ENCODE results near the gene GPR17.

GPR17 gene

DNA sequence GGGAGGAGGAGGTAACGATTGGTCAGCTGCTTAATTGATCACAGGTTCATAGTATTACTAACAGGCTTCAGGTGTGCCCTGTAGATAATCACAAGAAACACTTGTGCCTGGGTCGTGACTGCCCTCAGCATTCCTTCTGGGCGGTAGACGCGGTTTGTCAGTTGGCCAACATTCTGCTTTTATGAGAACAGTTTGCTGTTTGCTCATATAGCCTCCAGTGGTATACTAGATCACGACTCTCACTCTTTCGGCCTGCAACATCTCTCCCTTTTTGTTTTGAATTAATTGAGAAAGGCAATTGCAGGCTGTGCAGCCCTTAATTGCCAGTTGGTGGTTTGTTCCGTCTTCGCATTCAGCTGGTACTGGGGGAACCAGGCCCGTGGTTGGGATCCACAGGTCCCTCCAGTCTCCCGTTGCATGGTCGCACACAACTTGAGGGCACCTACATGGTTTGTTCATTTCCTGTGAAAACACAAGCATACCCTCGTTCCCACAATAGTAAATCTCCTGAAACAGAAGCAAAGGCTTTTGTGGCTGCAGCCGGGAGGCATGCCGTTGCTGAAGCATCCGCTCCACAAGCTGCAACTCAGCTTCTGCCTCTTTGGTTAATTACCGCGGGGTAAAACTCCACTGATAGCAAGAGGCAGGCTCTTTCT is 30.3 kb upstream of the GPR17 start:
- Histone ChIP-seq H3K36me3 (ENCODE audit: control insufficient read depth, insufficient read depth, low read length) (no peaks in the 10 kb centered on the region), H3K27ac (ENCODE audit: insufficient read depth, low read length, poor library complexity, severe bottlenecking) (no peak overlapping the region), H3K27me3 (replicated peaks; ENCODE audit: control insufficient read depth, insufficient read depth, low read length, poor library complexity, severe bottlenecking) (no peaks in the 10 kb centered on the region), H3K9me3 (ENCODE audit: control insufficient read depth, low read length) (no peaks in the 10 kb centered on the region), H3K4me3 (ENCODE audit: insufficient read depth, low read depth, low read length, poor library complexity, severe bottlenecking) (no peak overlapping the region), H3K4me1 (ENCODE audit: control insufficient read depth, insufficient read depth, low read length, poor library complexity, severe bottlenecking) (no peaks in the 10 kb centered on the region)
- no peak for DNase-seq

DNA sequence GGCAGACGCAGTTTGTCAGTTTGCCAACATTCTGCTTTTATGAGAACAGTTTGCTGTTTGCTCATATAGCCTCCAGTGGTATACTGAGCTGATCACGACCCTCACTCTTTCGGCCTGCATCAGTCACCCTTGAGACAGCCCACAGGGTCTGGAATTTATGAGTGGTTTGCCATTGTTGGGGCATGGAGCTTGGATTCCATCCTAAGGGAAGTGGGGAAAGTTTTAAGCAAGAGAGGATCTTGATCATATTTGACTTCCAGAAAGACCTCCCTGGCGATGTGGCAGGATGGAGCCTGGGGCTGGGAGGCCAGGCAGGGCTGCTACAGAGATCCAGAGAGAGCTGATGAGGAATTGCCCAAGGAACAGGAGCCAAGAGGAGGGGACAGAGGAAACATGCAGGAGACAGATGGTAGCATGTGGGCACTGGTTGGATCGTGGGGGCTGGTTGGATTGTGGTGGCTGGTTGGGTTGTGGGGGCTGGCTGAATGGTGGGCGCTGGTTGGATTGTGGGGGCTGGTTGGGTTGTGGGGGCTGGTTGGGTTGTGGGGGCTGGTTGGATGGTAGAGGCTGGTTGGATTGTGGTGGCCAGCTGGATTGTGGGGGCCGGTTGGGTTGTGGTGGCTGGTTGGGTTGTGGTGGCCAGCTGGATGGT is 27.3 kb upstream of the GPR17 start:
- no peak for DNase-seq
- Histone ChIP-seq H3K4me1 (ENCODE audit: control insufficient read depth, insufficient read depth, low read length, poor library complexity, severe bottlenecking) (no peaks in the 10 kb centered on the region), H3K36me3 (ENCODE audit: control insufficient read depth, insufficient read depth, low read length) (no peaks in the 10 kb centered on the region), H3K27me3 (replicated peaks; ENCODE audit: control insufficient read depth, insufficient read depth, low read length, poor library complexity, severe bottlenecking) (no peaks in the 10 kb centered on the region), H3K4me3 (ENCODE audit: insufficient read depth, low read depth, low read length, poor library complexity, severe bottlenecking) (no peak overlapping the region), H3K9me3 (ENCODE audit: control insufficient read depth, low read length) (no peaks in the 10 kb centered on the region), H3K27ac (ENCODE audit: insufficient read depth, low read length, poor library complexity, severe bottlenecking) (no peak overlapping the region)

GRCh38 chr2:127619203-127619590 is 26.8 kb upstream of the GPR17 start:
- H3K36me3 ChIP-seq (ENCODE audit: control insufficient read depth, insufficient read depth, low read length): no peaks in the 10 kb centered on the region
- no peak overlapping the region for H3K4me3 ChIP-seq (ENCODE audit: insufficient read depth, low read depth, low read length, poor library complexity, severe bottlenecking)
- H3K4me1 ChIP-seq (ENCODE audit: control insufficient read depth, insufficient read depth, low read length, poor library complexity, severe bottlenecking): no peaks in the 10 kb centered on the region
- no peak for DNase-seq
- no peak overlapping the region for H3K27ac ChIP-seq (ENCODE audit: insufficient read depth, low read length, poor library complexity, severe bottlenecking)
- no peaks in the 10 kb centered on the region for H3K27me3 ChIP-seq (replicated peaks; ENCODE audit: control insufficient read depth, insufficient read depth, low read length, poor library complexity, severe bottlenecking)
- no peaks in the 10 kb centered on the region for H3K9me3 ChIP-seq (ENCODE audit: control insufficient read depth, low read length)

DNA sequence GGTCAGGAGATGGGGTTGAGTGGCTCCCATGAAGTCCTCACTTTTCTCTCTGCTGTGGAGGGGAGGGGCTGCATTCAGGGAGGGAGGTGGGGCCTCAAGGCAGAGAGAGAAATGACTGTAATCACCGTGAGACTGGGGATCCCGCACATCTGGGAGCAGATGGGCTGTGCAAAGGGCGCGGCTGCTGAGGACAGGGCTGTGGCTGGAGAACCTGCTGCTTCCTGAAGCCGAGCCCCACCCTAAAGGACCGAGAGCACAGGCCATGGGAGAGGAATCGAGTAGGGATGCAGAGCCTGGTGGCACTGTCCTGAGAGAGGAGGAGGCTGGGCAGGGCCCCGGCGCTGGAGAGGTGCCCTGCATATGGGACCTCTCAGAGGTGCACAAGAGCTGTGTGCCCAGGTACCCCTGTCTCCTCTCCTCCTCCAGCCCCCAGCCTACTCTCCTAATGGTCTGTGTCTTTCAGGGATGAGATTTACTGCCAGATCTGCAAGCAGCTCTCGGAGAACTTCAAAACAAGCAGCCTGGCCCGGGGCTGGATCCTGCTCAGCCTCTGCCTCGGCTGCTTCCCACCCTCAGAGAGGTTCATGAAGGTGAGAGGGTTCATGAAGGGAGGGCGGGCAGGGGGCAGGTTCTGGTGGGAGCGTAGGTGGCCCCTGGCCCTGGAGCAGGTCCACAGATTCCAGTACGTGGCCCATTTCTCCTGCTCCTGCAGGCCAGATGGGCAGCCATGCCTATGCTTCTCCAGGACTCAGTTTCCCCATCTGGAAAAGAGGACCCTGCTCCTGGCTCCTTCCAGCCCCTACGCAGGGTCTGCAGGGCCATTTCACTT is 25.9 kb upstream of the GPR17 start:
- DNase-seq: no peak
- Histone ChIP-seq H3K36me3 (ENCODE audit: control insufficient read depth, insufficient read depth, low read length) (no peaks in the 10 kb centered on the region), H3K4me3 (ENCODE audit: insufficient read depth, low read depth, low read length, poor library complexity, severe bottlenecking) (no peak overlapping the region), H3K27ac (ENCODE audit: insufficient read depth, low read length, poor library complexity, severe bottlenecking) (no peak overlapping the region), H3K27me3 (replicated peaks; ENCODE audit: control insufficient read depth, insufficient read depth, low read length, poor library complexity, severe bottlenecking) (no peaks in the 10 kb centered on the region), H3K4me1 (ENCODE audit: control insufficient read depth, insufficient read depth, low read length, poor library complexity, severe bottlenecking) (no peaks in the 10 kb centered on the region), H3K9me3 (ENCODE audit: control insufficient read depth, low read length) (no peaks in the 10 kb centered on the region)

DNA sequence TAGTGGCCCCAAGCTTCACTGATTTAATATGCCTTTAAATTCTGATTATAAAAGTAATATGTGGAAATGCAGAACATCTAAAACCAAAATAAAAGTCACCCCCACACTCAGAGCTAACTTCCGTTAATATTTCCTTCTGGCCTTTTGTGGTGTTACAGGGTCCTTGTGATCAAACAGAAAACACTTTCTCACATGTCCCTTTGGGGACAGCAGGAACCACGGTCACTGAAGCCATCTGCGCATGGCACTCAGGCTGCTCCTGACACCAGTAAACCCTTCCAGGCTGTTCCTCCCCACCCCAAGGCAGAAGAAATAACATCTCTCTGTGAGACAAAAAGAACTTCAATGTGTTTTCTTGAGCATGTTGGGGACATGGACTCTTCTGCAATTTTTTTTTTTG is 25.1 kb upstream of the GPR17 start:
- H3K4me3 ChIP-seq (ENCODE audit: insufficient read depth, low read depth, low read length, poor library complexity, severe bottlenecking): no peak overlapping the region
- no peaks in the 10 kb centered on the region for H3K4me1 ChIP-seq (ENCODE audit: control insufficient read depth, insufficient read depth, low read length, poor library complexity, severe bottlenecking)
- DNase-seq: no peak
- H3K36me3 ChIP-seq (ENCODE audit: control insufficient read depth, insufficient read depth, low read length): no peaks in the 10 kb centered on the region
- H3K27me3 ChIP-seq (replicated peaks; ENCODE audit: control insufficient read depth, insufficient read depth, low read length, poor library complexity, severe bottlenecking): no peaks in the 10 kb centered on the region
- H3K9me3 ChIP-seq (ENCODE audit: control insufficient read depth, low read length): no peaks in the 10 kb centered on the region
- H3K27ac ChIP-seq (ENCODE audit: insufficient read depth, low read length, poor library complexity, severe bottlenecking): no peak overlapping the region

GRCh38 chr2:127621981-127622431 is 23.9 kb upstream of the GPR17 start:
- Histone ChIP-seq H3K27me3 (replicated peaks; ENCODE audit: control insufficient read depth, insufficient read depth, low read length, poor library complexity, severe bottlenecking) (no peaks in the 10 kb centered on the region), H3K4me3 (ENCODE audit: insufficient read depth, low read depth, low read length, poor library complexity, severe bottlenecking) (no peak overlapping the region), H3K27ac (ENCODE audit: insufficient read depth, low read length, poor library complexity, severe bottlenecking) (no peak overlapping the region), H3K36me3 (ENCODE audit: control insufficient read depth, insufficient read depth, low read length) (no peaks in the 10 kb centered on the region), H3K4me1 (ENCODE audit: control insufficient read depth, insufficient read depth, low read length, poor library complexity, severe bottlenecking) (no peaks in the 10 kb centered on the region), H3K9me3 (ENCODE audit: control insufficient read depth, low read length) (no peaks in the 10 kb centered on the region)
- DNase-seq: no peak

DNA sequence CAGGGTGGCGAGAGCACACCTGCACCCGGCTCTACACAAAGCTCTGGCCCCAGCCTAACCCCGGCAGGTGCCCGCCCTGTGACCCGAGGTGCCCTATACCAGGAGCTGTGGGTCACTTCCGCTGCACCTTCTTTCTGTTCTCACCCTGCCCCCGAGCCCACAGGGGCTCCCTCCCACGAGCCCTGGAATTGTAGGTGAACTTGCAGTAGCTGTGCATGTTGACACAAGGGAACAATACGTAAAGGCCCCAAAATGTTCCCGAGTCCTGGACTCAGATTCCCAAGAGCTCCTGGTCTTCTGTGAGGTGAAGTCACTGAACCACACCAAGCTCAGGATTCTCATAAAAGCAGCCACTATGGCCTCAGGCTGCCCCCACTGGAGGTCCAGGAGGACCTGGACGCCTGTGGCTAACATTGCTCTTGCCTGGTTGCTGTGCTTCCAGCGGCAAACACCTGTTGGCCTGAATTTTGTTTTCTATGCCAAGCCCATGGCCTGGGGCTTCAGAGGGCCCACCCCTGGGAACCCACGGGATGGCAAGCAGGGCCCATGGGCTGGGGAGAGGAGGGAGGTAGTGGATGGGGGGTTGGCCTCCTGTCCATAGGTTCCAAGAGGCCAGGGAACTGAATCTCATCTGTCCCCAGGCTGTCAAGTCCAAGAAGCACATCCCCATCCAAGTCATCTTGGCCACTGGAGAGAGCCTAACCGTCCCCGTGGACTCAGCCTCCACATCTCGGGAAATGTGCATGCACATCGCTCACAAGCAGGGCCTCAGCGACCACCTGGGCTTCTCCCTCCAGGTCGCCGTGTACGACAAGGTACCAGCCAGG is 23.2 kb upstream of the GPR17 start:
- no peaks in the 10 kb centered on the region for H3K9me3 ChIP-seq (ENCODE audit: control insufficient read depth, low read length)
- H3K27me3 ChIP-seq (replicated peaks; ENCODE audit: control insufficient read depth, insufficient read depth, low read length, poor library complexity, severe bottlenecking): no peaks in the 10 kb centered on the region
- H3K4me1 ChIP-seq (ENCODE audit: control insufficient read depth, insufficient read depth, low read length, poor library complexity, severe bottlenecking): no peaks in the 10 kb centered on the region
- H3K27ac ChIP-seq (ENCODE audit: insufficient read depth, low read length, poor library complexity, severe bottlenecking): no peak overlapping the region
- H3K4me3 ChIP-seq (ENCODE audit: insufficient read depth, low read depth, low read length, poor library complexity, severe bottlenecking): no peak overlapping the region
- H3K36me3 ChIP-seq (ENCODE audit: control insufficient read depth, insufficient read depth, low read length): no peaks in the 10 kb centered on the region
- DNase-seq: no peak

DNA sequence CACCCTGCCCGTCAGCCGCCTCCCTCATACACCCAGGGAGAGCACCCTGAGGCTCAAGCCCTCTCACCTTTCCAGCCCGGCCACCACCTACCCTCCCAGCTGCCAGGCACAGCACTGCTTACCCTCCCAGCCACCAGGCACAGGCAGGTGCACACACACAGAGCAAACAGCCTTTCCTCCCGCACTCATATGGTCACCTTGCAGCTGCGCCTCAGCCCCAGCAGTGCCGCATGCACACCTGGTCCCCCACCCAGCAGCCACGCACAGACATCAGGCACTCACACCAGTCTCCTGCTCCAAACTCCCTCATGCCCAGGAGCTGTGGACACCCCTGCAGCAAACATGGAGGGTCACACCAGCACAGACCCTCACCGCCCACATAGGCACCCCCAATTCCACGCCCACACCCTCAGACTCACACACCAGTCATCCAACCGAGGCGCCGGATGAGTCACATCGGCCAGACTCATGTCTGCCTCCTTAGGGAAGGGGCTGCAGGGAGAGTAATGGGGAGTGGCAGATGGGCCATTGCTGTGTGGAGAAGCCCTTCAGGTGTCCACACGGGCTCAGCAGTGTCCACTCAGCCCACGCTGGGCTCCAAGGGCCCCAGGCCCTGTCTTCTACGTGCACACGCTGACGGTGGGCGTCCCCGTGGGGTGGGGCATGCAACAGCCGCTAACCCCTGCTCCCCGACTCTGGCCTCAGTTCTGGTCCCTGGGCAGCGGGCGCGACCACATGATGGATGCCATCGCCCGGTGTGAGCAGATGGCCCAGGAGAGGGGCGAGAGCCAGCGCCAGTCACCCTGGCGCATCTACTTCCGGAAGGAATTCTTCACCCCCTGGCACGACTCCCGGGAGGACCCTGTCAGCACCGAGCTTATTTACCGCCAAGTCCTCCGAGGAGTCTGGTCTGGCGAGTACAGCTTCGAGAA is 22.3 kb upstream of the GPR17 start:
- Histone ChIP-seq H3K4me3 (ENCODE audit: insufficient read depth, low read depth, low read length, poor library complexity, severe bottlenecking) (no peak overlapping the region), H3K9me3 (ENCODE audit: control insufficient read depth, low read length) (no peaks in the 10 kb centered on the region), H3K4me1 (ENCODE audit: control insufficient read depth, insufficient read depth, low read length, poor library complexity, severe bottlenecking) (no peaks in the 10 kb centered on the region), H3K27me3 (replicated peaks; ENCODE audit: control insufficient read depth, insufficient read depth, low read length, poor library complexity, severe bottlenecking) (no peaks in the 10 kb centered on the region), H3K27ac (ENCODE audit: insufficient read depth, low read length, poor library complexity, severe bottlenecking) (no peak overlapping the region), H3K36me3 (ENCODE audit: control insufficient read depth, insufficient read depth, low read length) (no peaks in the 10 kb centered on the region)
- no peak for DNase-seq

DNA sequence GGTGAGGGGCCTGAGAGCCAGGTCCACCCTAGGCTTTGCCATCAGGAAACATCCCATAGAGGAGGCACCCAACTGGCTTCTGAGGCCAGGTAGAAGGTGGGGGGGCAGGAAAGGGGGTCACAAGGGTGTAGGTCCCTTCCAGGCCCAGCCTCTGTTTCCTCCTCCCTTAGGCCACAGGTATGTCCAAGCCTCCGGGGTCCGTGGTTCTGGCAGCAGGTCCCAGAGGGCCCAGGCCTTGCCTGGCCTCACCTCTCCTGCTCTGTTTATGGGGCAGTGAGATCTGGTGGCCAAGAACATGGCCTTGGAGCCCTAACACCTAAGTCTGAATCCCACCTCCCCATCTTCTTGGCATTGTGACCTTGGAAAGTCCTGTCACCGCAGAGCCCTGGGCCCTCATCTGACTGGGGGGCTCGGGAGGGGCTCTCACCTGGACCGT is 21.6 kb upstream of the GPR17 start:
- H3K36me3 ChIP-seq (ENCODE audit: control insufficient read depth, insufficient read depth, low read length): no peaks in the 10 kb centered on the region
- H3K4me3 ChIP-seq (ENCODE audit: insufficient read depth, low read depth, low read length, poor library complexity, severe bottlenecking): no peak overlapping the region
- no peaks in the 10 kb centered on the region for H3K27me3 ChIP-seq (replicated peaks; ENCODE audit: control insufficient read depth, insufficient read depth, low read length, poor library complexity, severe bottlenecking)
- no peaks in the 10 kb centered on the region for H3K9me3 ChIP-seq (ENCODE audit: control insufficient read depth, low read length)
- no peak overlapping the region for H3K27ac ChIP-seq (ENCODE audit: insufficient read depth, low read length, poor library complexity, severe bottlenecking)
- H3K4me1 ChIP-seq (ENCODE audit: control insufficient read depth, insufficient read depth, low read length, poor library complexity, severe bottlenecking): no peaks in the 10 kb centered on the region
- no peak for DNase-seq
